ENCODE data around the gene INTS1. TPM values are rescaled to one million over a fixed set of nuclear protein-coding genes. Genes with fewer than 3 reads are reported as not detected.

The INTS1 gene
- total and polyA plus RNA-seq, 2 experiments from 2014 or later: 30.0 to 57.3 TPM

DNA sequence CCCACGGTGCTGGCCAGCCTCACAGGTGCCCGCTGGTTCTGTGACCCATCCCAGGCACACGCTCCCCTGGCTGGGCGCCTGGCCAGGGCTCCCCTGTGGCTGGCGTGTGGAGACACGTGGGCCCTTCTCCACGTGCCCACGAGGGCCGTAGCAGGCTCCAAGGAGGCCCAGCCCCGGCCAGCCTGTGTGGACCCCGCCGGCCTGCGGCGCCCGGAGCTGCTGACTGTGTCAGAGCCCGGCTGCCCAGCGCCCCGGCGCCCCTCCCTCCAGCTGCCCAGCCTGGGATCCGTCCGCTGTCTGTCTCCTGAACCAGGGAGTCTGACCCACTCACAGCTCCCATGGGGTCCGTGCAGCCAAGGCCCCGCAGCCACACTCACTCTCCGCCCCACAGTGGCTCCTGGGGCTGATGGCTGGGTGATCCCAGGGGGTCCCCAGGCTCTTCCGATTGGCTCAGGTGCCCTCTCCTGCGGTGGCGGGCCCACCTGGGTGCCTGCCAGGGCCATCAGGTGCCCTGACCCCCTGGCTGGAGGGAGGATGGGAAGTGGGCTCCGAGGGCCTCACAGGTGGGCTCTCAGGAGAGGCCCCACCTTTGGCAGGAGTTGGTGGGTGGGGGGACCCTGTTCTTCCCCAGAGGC, 42.2 kb upstream of the INTS1 start:
- Histone ChIP-seq H3K79me2 (no peaks in the 10 kb centered on the region), H3K4me3 (no peak overlapping the region), H3K9me2 (replicated peaks; ENCODE audit: insufficient read depth) (no peaks in the 10 kb centered on the region), H3K36me3 (replicated peaks; ENCODE audit: insufficient read depth, low read depth) (no peaks in the 10 kb centered on the region), H3K9me3 (ENCODE audit: low read depth) (no peaks in the 10 kb centered on the region), H3K4me1 (ENCODE audit: insufficient read depth) (no peaks in the 10 kb centered on the region), H3K27ac (no peak overlapping the region), H4K20me1 (ENCODE audit: insufficient read depth, poor library complexity, severe bottlenecking) (peaks cover 4% of the 10 kb centered on the region), H2AFZ (no peak overlapping the region), H3K4me2 (no peak overlapping the region), H3K27me3 (no peaks in the 10 kb centered on the region)
- no peak for DNase-seq (ENCODE audit: low spot score)
- 94% methylated on average over 26 of the region's 28 CpGs for WGBS (ENCODE audit: low lambda C conversion rate, missing lambda C conversion rate)
- TF ChIP-seq, protein P1, sequence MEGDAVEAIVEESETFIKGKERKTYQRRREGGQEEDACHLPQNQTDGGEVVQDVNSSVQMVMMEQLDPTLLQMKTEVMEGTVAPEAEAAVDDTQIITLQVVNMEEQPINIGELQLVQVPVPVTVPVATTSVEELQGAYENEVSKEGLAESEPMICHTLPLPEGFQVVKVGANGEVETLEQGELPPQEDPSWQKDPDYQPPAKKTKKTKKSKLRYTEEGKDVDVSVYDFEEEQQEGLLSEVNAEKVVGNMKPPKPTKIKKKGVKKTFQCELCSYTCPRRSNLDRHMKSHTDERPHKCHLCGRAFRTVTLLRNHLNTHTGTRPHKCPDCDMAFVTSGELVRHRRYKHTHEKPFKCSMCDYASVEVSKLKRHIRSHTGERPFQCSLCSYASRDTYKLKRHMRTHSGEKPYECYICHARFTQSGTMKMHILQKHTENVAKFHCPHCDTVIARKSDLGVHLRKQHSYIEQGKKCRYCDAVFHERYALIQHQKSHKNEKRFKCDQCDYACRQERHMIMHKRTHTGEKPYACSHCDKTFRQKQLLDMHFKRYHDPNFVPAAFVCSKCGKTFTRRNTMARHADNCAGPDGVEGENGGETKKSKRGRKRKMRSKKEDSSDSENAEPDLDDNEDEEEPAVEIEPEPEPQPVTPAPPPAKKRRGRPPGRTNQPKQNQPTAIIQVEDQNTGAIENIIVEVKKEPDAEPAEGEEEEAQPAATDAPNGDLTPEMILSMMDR (IDR thresholded peaks at IDR 0.05; ENCODE audit: poor library complexity): no peak
- TF ChIP-seq EZH2phosphoT487 (IDR thresholded peaks at IDR 0.05; ENCODE audit: low read depth, severe bottlenecking, unreplicated experiment) (no peak), EZH2 (IDR thresholded peaks at IDR 0.05; ENCODE audit: borderline replicate concordance) (no peak)

DNA sequence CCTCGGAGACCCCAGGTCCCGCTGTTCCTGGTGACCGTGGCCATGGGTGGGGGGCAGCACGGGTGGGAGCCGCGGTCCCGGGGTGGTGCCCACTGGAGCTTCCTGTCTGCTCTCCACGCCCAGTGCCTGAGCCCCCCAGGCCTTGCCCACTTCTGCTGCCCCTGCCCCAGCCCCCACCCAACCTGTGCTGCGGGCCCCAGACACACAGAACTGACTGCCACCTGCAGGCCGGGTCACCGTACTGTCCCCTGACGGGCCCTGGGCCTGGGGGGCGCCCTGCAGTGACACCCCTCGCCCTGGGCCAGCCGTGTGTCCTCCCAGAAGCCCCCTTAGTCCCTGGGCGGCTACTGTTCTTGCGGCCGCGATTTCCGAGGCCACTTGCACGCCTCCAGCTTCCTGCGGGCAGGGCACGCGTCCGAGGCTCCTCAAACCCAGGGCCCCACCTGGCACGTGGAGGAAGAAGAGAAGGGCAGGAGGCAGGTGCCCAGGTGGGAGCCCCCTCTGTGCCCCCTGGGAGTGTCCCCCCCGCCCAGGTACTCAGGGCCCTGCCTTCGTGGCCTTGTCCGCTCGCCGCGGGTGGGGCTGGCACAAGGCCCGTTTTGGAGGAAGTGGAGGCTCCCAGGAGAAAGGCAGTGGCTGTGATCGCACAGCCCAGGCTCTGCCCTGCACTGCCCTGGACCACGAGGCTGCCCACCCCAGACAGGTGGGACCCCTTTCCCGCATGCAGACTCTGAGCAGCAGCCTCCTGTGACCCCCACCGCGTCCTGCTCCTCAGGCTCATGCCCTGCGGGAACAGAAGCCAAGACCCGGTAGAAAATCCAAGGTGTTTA, 41.4 kb upstream of the INTS1 start:
- WGBS (ENCODE audit: low lambda C conversion rate, missing lambda C conversion rate): 98% methylated on average over 27 of the region's 40 CpGs

DNA sequence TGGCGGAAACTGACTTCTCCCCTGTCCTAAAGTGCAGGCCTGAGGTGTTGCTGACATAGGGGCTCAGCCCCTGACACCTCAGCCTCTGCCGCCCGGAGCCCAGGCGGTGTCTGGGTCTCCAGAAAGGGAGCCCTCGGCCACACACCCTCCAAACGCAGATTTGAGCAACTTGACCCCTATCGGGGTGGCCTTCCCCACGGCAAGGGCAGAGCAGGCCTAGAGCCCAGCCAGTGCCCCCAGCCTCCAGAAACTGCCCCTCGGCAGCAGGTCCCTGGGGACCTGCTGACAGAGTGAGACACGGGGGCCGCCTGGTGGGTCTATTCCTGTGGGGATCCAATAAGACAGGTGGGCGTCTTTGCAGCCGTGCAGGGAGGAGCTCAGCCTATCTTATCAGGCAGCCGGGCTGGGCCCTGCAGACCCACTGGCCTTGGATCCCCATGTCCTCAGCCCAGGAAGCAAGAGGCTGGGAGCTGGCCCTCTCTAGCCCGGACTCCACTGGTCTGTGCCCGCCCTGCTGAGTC, 40.8 kb upstream of the INTS1 start:
- 90% methylated on average over 16 of the region's 16 CpGs for WGBS (ENCODE audit: low lambda C conversion rate, missing lambda C conversion rate)
- no peak for DNase-seq (ENCODE audit: low spot score)
- Histone ChIP-seq H3K79me2 (no peaks in the 10 kb centered on the region), H3K9me2 (replicated peaks; ENCODE audit: insufficient read depth) (no peaks in the 10 kb centered on the region), H3K27ac (no peak overlapping the region), H3K36me3 (replicated peaks; ENCODE audit: insufficient read depth, low read depth) (no peaks in the 10 kb centered on the region), H4K20me1 (ENCODE audit: insufficient read depth, poor library complexity, severe bottlenecking) (peaks cover 4% of the 10 kb centered on the region), H3K4me3 (no peak overlapping the region), H3K4me2 (no peak overlapping the region), H3K27me3 (no peaks in the 10 kb centered on the region), H3K9me3 (ENCODE audit: low read depth) (no peaks in the 10 kb centered on the region), H2AFZ (no peak overlapping the region), H3K4me1 (ENCODE audit: insufficient read depth) (no peaks in the 10 kb centered on the region)
- TF ChIP-seq EZH2 (IDR thresholded peaks at IDR 0.05; ENCODE audit: borderline replicate concordance) (no peak), EZH2phosphoT487 (IDR thresholded peaks at IDR 0.05; ENCODE audit: low read depth, severe bottlenecking, unreplicated experiment) (no peak)
- TF ChIP-seq, protein P1 (IDR thresholded peaks at IDR 0.05; ENCODE audit: poor library complexity): no peak

More for the DNA sequence above, 41.4 kb upstream of the INTS1 start:
- Histone ChIP-seq H3K4me2 (no peak overlapping the region), H3K27ac (no peak overlapping the region), H3K4me3 (no peak overlapping the region), H2AFZ (no peak overlapping the region), H3K4me1 (ENCODE audit: insufficient read depth) (no peaks in the 10 kb centered on the region), H3K79me2 (no peaks in the 10 kb centered on the region), H3K27me3 (no peaks in the 10 kb centered on the region), H3K9me2 (replicated peaks; ENCODE audit: insufficient read depth) (no peaks in the 10 kb centered on the region), H3K9me3 (ENCODE audit: low read depth) (no peaks in the 10 kb centered on the region), H3K36me3 (replicated peaks; ENCODE audit: insufficient read depth, low read depth) (no peaks in the 10 kb centered on the region), H4K20me1 (ENCODE audit: insufficient read depth, poor library complexity, severe bottlenecking) (peaks cover 4% of the 10 kb centered on the region)
- no peak for TF ChIP-seq EZH2 (IDR thresholded peaks at IDR 0.05; ENCODE audit: borderline replicate concordance)
- TF ChIP-seq, protein P1 (IDR thresholded peaks at IDR 0.05; ENCODE audit: poor library complexity): no peak
- no peak for TF ChIP-seq EZH2phosphoT487 (IDR thresholded peaks at IDR 0.05; ENCODE audit: low read depth, severe bottlenecking, unreplicated experiment)
- DNase-seq (ENCODE audit: low spot score): no peak

Measured in hepatocyte (in vitro differentiated cells).